ENCODE results near the gene RXFP2.

DNA sequence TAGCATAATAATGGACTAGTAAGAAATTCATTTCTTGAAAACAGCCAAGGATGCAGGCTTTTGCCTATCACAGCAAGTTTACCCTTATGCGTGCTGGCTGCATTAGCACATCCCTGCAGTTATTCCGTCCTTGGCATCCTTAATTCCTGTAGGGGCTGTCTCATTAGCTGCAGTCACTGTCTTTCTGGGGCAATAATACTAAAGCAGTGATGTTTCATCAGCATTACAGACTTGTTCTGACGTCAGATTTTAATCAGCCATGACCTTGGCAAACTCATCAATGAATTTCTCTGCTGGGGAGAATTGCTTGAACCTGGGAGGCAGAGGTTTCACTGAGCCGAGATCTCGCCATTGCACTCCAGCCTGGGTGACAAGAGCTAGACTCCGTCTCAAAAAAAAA is 103.7 kb downstream of the RXFP2 start:
- TF ChIP-seq POLR2AphosphoS5 (IDR thresholded peaks at IDR 0.05; ENCODE audit: borderline replicate concordance, low read depth, low read length) (no peak), EZH2 (IDR thresholded peaks at IDR 0.05) (no peak)
